HT1080 (cell line): Measurements from ENCODE around the gene GMNC. TPM values are rescaled to one million over a fixed set of nuclear protein-coding genes. Genes with fewer than 3 reads are reported as not detected.

Experiments
- DNase-seq: peaks from one replicate; pipeline ENCODE4 v3.0.0-alpha.2; 2015; ENCODE audit warnings: low read depth
- total RNA-seq: library from RNA; depleted of rRNA; stranded (reverse); fragments of >200 nt; shearing (Covaris generic); gene quantifications from 2 replicates; pipeline ENCODE4 v1.2.3, GENCODE V29; 2014

Gene GMNC
- total RNA-seq, 1 experiment from 2014 or later, result not detected

GRCh38 chr3:190853464-190853863, 9.0 kb downstream of the GMNC start:
- no peak for DNase-seq

GRCh38 chr3:190849607-190850006, 12.9 kb downstream of the GMNC start:
- no peak for DNase-seq

GRCh38 chr3:190848870-190849269, 13.6 kb downstream of the GMNC start:
- DNase-seq, result peak; percentile 56

GRCh38 chr3:190847436-190847835, 15.1 kb downstream of the GMNC start:
- no peak for DNase-seq

- DNase-seq, result no peak
Observed at GRCh38 chr3:190840146-190840545, 22.3 kb downstream of the GMNC start.

GRCh38 chr3:190831225-190831624, 31.3 kb downstream of the GMNC start:
- no peak for DNase-seq

GRCh38 chr3:190830031-190830430, 32.5 kb downstream of the GMNC start:
- DNase-seq, result no peak

GRCh38 chr3:190826018-190826417, 36.5 kb downstream of the GMNC start:
- DNase-seq, result no peak

- peak; percentile 29 for DNase-seq
Observed at GRCh38 chr3:190825386-190826016, 37.0 kb downstream of the GMNC start.

- peak; percentile 78 for DNase-seq
Observed at GRCh38 chr3:190811775-190812480, 50.6 kb downstream of the GMNC start.

GRCh38 chr3:190810957-190811356, 51.5 kb downstream of the GMNC start:
- no peak for DNase-seq

GRCh38 chr3:190809351-190809750, 53.1 kb downstream of the GMNC start:
- no peak for DNase-seq

- DNase-seq, result no peak
Observed at GRCh38 chr3:190807719-190808375, 54.6 kb downstream of the GMNC start.
